AG08395 (cell line): ENCODE data around the gene CALR.
"Not testable (repeated sequence)": the region's sequence is repeated elsewhere in the genome, so short reads cannot be mapped to it uniquely, and the experiment has no call there.

ENCODE experiments used
- DNase-seq: peaks from one replicate; pipeline ENCODE4 v3.0.0; 2012; ENCODE audit warnings: mixed read lengths, low spot score

The CALR gene

GRCh38 chr19:12933287-12934072 lies 4.9 kb upstream of the CALR start, which contains the start of gene FARSA:
Gene FARSA, minus strand, starts transcription at chr19:12933711. Its CDS starts 15 bp downstream, at chr19:12933696.
- peak; percentile 94 for DNase-seq

GRCh38 chr19:12935071-12935470 lies 3.3 kb upstream of the CALR start:
- DNase-seq, result no peak

GRCh38 chr19:12936582-12936981 lies 1.8 kb upstream of the CALR start:
- DNase-seq, result no peak

GRCh38 chr19:12937093-12937926 lies 1.1 kb upstream of the CALR start:
- no peak for DNase-seq

- DNase-seq, result peak; percentile 17
Measured at GRCh38 chr19:12938779-12939601, 581 bp downstream of the CALR start.

- no peak for DNase-seq
Measured at GRCh38 chr19:12939975-12940423, 1.6 kb downstream of the CALR start.

GRCh38 chr19:12940897-12941296 lies 2.5 kb downstream of the CALR start:
- no peak for DNase-seq

GRCh38 chr19:12943437-12944044 lies 5.1 kb downstream of the CALR start:
- no peak for DNase-seq

- DNase-seq, result no peak
Measured at GRCh38 chr19:12944104-12944674, 5.8 kb downstream of the CALR start.

GRCh38 chr19:12945479-12946091 lies 7.2 kb downstream of the CALR start, which contains the start of gene RAD23A:
Gene RAD23A, plus strand, starts transcription at chr19:12945862. Its CDS starts 87 bp downstream, at chr19:12945949.
- DNase-seq, result peak; percentile 97

- peak; percentile 81 for DNase-seq
Measured at GRCh38 chr19:12946092-12946721, 7.8 kb downstream of the CALR start.

- DNase-seq, result no peak
Measured at GRCh38 chr19:12946731-12947496, 8.5 kb downstream of the CALR start.

GRCh38 chr19:12947702-12948611 lies 9.5 kb downstream of the CALR start:
- no peak for DNase-seq

- no peak for DNase-seq
Measured at GRCh38 chr19:12948612-12949362, 10.4 kb downstream of the CALR start.

GRCh38 chr19:12949363-12950283 lies 11.2 kb downstream of the CALR start:
- no peak for DNase-seq

- not testable (repeated sequence) for DNase-seq
Measured at GRCh38 chr19:12952050-12952449, 13.6 kb downstream of the CALR start.
